ENCODE data around the gene IFITM10.

The IFITM10 gene

DNA sequence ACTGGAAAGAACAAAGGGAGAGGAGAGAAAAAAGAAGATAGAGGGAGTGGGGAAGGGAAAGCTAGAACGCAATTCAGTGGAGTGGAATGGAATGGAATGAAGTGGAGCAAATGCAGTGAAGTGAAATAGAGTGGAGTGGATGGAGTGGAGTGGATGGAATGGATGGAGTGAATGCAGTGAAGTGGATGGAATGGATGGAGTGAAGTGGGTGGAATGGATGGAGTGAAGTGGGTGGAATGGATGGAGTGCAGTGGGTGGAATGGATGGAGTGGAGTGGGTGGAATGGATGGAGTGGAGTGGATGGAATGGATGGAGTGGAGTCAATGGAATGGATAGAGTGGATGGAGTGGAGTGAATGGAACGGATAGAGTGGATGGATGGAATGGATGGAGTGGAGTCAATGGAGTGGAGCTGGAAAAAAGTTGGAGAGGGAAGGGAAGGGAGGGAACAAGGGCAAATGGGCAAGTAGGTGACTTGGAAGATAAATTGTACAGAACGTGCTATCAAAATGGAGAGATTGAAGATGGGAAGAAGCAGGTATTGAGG is 13.9 kb downstream of the IFITM10 start:
- no peak for DNase-seq

DNA sequence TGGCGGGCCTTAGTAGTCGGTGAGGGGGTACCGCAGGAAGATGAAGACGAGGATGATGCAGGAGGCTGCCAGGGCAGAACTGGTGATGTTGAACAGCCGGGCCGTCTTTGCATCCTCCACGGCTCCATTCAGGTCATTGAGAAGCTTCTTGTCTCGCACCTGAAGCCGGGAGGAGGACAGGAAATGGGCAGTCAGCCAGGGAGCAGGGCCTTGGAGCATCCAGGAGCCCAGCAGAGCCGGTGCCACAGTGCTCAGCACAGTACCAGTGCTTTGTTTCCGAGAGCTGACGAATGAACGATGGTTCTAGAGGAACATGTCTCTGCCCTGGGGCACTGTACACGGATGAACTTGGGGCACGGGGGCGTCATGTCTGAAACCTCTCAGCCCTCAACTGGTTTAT is 15.1 kb downstream of the IFITM10 start:
- no peak for DNase-seq

DNA sequence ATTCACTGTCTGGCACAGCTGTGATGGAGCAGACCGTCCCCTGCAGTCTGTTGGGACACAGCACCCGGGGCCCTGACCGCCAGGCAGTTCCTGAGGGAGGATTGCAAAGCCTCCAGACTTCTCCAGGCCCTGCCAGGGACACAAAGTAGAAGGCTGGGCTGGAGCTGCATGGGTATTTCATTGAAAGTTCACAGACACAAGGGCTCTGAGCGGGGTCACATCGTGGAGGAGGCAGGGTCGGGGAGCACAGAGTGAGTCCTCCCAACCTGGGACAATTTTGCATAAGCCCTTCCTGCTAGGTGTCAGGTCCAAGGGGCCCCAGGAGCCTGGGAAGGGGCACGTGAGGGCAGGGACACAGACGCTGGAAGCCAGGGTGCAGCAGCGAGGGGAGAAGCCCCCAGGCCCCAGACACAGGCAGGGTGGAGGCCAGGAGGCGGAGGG is 15.7 kb downstream of the IFITM10 start:
- DNase-seq = no peak

DNA sequence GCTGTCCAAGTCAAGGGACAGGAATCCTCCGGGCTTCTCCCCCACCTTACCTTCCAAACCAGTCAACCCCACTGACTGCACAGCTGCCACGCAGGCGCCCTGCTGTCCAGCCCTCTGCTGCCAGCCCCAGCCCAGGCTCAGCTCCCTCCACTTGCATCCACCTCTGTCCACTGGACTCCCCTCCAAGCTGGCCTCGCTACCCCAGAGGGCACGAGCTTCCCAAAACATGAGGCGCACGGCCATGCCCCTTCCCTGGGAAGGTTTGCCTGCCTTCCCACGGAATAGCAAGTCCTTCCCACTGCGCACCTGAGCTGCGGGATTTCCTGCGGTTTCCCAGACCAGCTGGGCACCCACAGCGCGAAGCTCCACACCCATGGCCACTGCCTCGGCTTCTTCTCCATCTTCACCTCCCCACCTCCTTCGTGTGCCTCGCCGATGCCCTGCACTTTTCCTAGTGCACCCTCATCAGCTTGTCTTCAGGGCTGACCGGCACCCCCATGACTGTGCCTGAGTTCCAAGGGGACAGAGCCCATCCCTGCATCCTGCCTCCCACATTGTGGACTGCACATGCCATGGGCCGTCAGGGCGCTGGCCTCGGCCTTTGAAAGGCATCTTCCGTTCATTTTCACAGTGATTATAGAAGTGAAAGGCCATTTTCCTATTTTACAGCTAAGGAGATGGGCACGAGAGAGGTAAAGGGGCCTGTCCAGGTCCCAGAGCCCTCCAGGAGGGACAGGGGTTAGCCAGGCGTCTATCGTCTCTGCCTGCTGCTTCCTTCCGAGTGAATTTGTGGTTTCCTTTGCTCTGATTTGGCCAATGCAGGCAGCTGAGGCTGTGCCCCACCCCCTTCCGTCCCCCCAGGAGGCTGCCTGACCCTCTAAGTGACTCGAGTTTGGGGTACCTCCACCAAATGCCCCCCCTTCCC is 16.4 kb downstream of the IFITM10 start:
- no peak for DNase-seq

DNA sequence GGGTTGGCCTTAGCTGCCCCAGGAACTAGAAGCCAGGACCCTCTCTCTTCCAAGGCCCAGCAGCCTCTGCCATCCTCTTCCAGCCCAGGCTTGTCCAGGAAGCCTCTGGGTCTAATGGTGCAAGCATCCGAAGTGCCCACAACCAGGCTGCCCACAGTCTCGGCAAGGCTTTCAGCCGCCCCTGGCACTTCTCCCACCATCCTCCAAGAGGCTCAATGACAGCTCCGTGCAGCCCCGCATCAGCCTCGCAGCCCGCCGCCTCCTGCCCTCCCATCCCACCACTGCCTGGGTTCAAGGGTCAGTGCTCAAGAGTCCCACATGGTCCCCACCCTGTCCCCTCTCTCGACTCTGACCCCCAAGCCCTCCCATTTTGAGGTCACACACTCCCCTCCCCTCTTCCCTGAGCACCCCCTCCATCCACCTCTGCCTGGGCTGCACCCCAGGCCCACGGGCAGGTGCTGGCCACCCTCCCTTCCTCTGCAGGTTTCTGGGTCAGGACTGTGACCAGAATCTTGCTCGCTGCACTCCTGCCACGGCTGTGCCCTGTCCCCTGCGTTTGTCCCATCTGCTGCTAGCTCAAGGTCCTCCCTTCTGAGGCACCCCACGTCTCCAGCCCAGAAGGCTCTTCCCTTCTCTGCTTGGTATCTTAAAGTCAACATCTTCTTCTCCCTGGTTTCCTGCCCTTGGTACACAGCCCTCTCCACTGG is 17.2 kb downstream of the IFITM10 start:
- DNase-seq = no peak

DNA sequence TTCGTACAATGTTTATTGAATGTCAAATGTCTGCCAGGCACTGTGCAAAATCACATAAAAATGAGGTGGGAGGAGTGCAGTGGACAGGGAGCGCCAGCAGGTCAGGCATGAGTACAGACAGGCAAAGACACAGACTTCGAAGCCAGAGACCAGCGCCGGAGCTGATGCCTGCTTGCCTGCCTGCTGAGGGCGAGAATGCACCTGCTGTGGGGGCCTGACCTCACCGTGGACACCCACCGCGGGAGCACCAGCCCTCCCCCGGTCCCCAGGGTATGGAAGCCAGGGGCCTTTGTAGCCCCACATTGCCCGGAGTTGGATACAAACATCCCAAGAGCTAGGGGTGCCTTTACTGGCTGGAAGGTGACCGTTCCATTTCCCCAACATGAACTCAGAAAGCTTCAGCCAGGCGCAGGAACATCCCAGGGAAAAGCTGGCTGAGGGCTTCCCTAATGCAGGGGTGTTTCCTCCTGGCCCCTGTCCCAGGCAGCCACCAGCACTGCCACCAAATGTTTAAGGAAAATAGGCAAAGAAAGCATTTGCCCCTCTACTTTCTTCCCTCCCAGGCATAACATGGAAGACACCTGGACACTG is 17.9 kb downstream of the IFITM10 start:
- DNase-seq = no peak

DNA sequence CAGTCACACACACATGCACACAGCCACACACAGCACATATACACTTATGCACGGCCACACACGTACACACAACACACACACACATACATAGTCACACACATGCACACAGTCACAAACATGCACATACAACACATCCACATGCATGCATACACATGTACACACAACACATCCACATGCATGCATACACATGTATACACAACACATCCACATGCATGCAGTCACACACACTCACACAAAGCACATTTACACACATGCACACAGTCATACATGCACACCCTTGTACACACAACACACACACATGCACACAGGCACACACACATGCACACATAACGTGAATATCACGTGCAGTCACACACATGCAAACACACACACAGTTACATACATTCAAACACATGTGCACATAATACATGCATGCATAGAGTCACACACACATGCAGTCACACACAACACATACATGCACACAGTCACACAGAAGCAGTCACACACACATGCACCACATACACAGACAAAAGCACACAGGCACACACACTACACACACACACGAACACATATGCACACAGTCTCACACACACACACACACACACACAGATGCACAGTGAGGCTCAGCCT is 18.8 kb downstream of the IFITM10 start:
- no peak for DNase-seq

DNA sequence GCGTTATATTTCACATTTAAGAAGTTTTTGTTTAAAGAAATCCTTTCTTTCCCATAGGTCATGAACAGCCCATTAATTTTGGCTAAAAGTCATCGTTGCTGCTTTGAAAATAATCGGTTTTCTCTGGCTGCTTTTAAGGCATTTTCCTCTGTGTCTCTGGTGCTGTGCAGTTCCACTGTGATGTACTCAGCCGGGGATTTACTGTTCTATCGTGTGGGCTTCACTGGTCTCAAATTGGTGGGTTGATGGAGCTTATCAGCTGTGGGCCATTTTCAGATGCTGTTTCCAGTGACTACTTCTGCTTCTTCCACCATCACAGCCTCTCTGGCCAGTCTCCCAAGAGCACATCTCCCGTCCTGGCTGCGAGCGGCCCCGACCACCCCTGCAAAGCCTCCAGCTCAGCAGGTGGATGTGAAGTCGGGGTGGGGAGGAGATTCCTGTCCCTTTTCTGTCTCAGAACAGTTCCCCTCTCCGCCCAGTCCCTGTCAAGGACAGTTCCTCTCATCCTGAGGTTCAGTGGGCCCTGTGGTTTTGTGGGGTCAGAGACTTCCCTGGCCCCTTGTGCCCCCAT is 20.3 kb downstream of the IFITM10 start:
- DNase-seq = no peak

DNA sequence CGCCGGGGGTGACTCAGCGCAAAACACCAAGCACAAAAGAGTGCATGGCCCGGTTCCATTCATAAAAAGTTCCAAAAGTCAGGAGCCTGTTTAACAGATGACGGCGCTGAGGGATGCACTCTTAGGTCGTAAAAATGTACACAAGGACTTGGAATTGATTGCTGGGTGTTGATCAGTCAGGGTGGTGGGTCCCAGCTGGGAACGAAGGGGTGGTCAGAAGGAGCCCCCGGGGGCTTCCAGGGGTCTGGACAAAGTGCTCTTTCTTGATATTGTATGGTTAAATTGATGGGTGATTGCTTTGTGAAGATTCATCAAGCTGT is 20.7 kb downstream of the IFITM10 start:
- DNase-seq = no peak

DNA sequence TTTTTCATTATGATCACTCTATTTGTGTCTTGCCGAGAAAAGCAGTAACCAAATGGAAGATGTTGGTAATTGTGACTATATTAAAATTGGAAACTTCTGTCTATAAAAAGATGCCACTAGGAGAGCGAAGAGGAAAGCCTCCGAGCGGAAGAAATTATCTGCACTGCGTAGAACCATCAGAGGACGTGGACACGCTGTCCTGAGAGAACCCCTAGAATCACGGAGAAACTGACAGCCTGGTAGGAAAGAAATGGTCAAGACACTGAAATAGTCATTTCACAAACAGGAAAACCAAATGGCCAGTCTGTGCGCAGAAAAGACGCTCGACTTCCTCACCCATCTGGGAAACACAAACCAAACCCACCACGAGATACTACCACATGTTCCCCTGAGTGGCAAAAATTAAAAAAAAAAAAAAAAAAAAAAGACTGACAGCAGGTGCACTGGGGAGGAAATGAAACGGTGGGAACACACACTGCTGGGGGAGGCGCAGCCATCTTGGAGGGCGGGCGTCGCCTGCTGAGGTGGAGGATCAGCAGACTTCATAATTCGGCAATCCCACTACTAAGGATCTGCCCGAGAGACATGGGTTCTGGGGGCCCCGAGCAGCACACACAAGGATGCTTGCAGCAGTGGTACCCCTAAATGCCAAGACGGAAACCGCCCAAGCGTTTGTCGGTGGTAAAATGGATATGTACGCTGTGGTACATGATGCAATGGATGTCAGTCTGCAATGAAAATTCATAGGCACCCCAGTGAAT is 21.3 kb downstream of the IFITM10 start:
- no peak for DNase-seq

DNA sequence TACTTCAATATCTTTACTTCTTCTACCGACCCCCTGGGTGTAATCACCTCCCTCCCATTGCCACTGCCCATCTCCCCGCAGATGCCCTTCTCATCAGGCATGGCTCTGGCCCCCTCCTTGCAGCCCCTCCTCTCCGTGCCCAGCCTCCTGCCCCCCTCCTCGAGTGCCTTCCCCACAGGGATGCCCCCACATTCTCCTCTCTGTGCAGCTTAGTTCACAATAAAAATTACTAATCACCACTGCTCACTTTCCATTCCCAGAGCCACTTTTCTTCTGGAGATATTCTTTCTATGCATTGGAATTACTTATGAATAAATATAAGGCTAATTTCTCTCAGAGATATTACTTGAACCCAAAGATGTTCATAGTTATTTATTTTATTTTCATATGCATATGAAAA is 22.1 kb downstream of the IFITM10 start:
- no peak for DNase-seq

DNA sequence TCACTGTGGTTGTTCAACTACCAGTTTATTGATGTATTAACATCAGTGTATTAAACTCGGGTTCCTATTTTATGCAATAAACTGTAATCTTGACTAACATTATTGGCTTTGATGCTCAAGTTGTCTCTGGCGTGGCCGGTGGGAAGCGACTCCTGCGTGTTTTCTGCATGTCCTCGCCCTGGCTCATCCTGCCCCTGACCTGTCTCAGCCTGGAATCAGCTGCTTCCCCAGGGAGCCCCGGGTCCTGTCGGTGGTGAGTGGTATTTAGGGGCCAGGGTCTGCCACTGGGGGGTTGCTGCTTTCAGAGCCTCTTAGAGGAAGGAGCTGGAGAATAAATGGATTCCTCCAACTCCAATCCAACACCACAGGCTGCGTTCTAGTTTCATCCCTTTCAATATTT is 22.5 kb downstream of the IFITM10 start:
- no peak for DNase-seq

DNA sequence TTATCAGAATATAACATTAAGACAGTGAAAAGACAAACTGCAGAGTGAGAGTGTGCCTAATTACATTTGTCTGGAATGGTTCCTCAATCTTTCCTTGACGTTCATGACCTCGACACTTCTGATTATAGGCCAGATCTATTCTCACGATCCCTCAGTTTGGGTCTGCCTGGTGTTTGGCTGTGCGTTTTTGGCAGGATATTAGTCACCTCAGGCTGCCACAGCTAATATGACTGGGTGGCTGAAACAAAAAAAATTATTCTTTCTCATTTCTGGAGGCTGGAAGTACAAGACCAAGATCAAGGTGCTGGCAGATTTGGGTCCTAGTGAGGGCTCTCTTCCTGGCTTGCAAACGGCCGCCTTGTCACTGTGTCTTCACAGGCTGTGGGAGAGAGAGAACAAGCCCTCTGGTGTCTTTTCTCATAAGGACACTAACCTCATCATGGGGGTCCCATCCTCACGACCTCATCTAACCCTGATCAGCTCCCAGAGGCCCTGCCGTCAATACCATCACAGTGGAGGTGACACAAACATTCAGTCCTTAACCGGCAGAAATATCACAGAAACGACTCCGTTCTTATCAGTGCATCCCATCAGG is 23.2 kb downstream of the IFITM10 start:
- DNase-seq = no peak

DNA sequence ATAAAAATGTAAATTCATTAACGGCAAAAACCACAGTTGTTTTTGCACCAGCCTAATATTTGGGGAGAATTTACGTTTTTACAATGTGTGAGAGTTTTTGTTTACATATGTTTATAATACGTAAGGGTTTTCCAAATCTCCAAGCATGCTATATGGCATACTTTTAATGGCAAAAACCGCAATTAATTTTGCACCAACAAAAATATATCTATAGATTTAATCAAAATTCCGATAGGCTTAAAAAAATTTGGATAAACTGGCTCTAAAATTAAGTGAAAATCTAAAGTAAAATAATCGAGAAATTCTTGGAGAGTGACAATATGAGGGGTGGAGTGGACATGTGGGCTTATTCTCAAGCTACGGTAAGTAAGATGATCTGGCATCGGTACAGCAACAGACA is 30.6 kb downstream of the IFITM10 start:
- no peak for DNase-seq

DNA sequence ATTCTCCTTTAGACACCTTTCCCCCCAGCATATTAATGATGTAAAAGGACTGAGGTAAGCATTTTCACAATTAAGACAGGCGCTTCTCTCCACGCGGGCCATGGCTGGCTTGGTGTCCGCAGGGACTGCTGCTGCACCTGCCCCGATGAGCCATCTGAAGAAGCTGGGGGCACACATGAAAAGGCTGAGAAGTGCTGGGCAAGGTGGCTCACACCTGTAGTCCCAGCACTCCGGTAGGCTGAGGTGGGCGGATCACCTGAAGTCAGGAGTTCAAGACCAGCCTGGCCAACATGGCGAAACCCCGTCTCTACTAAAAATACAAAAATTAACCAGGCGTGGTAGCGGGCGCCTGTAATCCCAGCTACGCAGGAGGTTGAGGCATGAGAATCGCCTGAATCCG is 32.1 kb downstream of the IFITM10 start:
- no peak for DNase-seq

DNA sequence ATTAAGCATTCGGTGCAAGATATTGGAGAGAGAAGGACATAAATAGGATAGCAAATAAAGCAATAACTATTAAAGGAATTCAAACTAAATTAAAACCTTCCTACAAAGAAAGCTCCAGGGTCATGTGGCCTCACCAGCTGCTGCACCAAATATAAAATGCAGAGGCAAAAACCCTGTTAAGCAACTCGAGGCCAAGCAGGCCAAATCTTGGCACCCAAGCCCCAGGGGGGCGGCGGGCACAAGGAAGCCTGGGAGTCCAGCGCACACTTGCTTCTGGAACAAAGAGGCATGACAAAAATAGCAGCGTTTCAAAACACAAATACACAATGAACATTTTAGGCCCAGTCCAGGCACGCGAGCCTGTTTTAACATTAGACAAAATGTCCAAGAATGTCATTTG is 32.6 kb downstream of the IFITM10 start:
- DNase-seq = no peak

DNA sequence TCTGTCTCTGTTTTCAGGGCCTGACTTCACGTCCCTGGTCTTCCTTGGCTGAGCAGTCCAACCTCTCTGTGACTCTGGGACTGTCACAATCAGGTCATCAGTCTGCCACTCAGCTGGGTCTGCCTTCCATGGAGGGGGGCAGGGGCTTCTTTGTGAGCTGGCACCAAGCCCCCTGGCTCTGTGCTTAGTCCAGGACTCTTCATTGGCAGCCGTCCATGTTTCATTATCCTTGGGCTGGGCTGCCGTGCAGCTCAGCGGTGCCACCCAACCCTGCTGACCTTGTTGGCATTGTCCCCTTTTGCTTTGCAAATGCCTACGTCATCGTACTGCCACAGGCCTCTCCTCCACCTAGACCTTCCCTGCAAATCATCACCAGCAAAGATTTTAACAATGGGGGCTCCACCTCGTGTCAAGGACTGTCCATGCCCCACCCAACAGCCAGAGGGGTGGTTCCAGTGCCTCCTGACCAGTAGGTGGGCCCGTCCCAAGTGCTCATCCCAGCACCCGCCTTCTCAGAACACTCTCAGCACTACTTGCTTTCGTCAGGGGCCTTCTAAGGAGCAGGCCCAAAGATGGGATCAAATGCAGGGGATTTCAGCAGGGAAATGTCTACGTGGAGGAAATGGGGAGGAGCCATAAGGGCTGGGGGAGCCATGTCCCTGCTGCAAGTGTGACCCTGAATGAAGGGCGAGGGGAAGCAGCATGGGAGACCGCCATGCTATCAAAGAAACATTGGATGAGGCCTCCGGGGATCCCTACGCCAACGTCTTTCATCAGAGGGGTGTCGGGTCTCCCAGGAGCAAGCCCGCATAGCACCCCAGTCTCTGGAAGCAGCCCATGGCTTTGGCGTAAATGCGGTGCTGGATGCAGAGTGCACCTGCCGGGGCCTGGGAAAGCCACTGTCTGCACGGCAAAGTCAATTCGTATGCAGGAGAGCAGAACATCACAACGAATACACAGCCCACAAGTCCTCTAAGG is 35.2 kb downstream of the IFITM10 start:
- no peak for DNase-seq

DNA sequence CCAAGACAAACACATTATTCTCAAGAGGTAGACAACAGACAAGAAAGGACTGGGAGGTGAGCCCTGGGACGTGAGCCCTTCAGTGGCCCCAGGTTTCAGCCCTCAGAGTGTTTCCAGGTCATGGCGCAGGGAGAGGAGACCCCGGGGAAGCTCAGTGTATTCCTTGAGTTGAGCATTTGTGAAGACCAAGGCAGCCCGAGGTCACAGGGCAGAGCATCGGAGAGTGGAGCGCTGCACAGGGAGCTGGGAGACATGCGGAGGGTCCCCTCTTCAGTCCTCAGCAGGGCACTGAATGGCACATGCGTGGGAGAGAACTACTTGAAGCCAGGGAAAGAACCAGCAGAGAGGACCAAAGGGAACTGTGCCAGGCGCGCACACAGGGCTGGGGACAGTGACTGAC is 41.7 kb downstream of the IFITM10 start:
- DNase-seq = no peak

DNA sequence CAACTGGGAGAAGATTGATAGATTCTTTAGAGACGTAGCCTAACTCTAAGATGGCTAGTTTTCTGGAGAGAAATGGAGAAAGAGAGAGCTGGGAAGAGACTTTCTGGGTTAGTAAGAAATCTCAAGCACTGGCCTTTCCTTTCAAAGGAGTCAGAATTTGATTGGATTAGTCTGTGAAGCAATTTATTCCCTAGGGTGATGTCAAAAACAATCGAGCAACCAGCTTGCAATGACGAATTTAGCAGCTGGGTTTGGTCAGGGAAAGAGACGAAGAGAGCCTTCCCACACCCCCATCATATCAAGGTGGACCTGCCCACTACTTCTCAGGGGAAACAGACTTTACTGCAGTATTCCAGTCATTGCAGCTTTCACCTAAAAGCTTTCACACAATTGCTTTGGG is 42.6 kb downstream of the IFITM10 start:
- DNase-seq = no peak

DNA sequence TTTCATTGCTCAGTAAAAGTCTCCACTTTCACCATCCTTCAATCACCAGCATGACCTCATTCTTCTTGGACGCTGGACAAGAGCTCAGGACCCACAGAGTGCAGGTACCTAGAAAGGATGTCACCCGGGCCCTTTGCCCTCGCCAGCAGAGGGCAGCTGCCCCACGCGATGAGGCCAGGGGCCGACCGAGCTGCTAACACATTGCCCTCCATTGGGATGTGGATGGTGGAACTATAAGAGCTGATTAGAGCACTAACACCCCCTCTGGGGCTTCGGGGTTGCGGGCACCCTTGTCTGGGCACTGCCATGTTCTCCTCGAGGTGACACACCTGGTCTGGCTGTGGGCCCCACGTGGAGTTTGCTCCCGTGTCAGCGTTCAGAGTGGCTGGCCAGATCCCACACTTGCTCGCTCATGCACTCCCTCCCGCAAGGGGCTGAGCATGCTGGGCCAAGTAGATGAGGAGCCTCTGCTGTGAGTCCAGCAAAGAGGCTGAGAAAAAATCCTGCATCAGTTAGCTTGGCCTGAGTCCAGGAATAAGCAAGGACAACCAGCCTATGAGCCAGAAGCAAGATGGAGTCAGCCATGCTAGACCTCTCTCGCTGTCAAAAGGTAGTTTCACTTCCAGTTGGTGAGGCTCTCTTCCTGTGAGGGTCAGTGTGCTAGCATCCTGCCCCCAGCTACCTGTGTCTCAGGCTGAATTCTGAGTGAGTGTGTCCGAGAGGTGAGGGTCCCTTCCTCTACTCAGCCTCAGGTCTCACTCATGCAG is 43.6 kb downstream of the IFITM10 start:
- DNase-seq = peak; percentile 24

All from CD4-positive, alpha-beta T cell treated with Interleukin-12 subunit alpha and Interleukin-12 subunit beta, for 1 hour (primary cell).